Heart left ventricle (tissue), 13 donors: ENCODE measurements around the gene ACE.

Experiments used
- POLR2A ChIP-seq, 2 donors: fragments of 450-650 bp; IDR thresholded peaks; one replicate each; pipeline ENCODE4 v1.6.1; 2017; ENCODE audit warnings: antibody characterized with exemption in 2 of 2, mild to moderate bottlenecking in 2 of 2, moderate library complexity in 2 of 2
- TF ChIP-seq, protein P1 (sequence below), 12 donors: fragments of 200-600 bp; sonication (generic) in 4 of 12; IDR thresholded peaks; one replicate each; pipeline versions ENCODE4 v1.5.0 to v1.8.0; 2018 to 2022; ENCODE audit warnings: antibody characterized with exemption in 12 of 12, mild to moderate bottlenecking in 5 of 12
- donor health status: ischemic (EF 13 %, LVEDD 7.1; RV severe dilation, severe dysfunction).
- donor health status: DM: no; HTN: yes; CAD: no.
- donor health status: DM: no; HTN: no; CAD: no.
- donor health status: ischemic (EF 25% LVEDD 6.9; RV normal size, moderate dysfunction).
- donor health status: ischemic (EF 25% LVEDD 5.7; RV mildly dilated, moderate dysfunction).
- donor health status: ischemic (EF 35%, LVEDD 5.7; RV mildly dilated, moderate dysfunction).
- donor health status: nonischemic (EF 11% LVEDD 7.7; RV severe dilation, severe dysfunction).
- donor health status: DM: yes; HTN: yes; CAD: no.
- donor health status: PGD.
- donor health status: ischemic (EF 29% LVEDD 5.4; RV normal size, mild dysfunction).
- donor health status: nonischemic (EF 23%, LVEDD 6.1; RV moderate dilation, normal function).

DNA sequence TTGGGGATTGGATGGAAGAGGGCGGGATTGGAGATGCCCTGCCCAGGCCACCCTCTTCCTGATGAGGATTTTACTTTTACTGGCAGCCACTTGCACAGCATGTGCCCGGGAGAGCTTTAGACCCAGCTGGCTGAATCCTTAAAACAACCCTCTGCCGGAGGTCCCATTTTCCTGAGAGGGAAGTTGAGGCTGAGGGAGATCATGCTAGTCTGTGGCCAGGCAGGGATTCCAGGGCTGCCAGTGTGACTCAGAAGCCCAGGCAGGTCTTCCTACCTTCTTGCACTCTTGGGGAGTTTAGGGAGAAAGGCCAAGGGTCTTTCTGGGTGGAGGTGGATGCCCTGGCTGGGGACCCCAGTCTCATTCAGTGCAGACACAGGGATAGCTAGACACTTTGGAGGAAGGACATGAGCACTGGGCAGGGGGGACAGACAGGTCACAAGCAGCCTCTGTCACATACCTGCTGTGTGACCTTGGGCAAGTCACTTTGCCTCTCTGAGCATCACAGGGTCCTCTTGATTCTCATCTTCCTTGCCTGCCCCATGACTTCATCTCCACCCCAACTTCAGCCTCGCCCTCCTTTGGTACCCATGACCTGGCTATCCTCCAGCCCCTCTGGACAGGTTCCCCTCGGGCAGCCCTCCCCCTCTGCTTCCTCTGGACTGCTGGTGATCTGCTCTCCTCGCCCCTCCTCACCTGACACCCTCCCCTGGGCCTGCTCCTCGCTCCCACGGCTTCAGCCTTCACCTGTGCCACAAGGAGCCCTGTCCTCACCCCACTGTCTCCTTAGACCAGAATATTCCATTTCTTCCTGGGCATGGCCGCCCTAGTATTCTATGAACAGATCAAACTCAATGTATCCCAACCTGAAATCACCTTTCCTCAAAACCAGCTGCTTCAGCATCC lies 62.1 kb downstream of the ACE start:
- no peak for TF ChIP-seq POLR2A (IDR thresholded peaks at IDR 0.05)
- TF ChIP-seq, protein P1, sequence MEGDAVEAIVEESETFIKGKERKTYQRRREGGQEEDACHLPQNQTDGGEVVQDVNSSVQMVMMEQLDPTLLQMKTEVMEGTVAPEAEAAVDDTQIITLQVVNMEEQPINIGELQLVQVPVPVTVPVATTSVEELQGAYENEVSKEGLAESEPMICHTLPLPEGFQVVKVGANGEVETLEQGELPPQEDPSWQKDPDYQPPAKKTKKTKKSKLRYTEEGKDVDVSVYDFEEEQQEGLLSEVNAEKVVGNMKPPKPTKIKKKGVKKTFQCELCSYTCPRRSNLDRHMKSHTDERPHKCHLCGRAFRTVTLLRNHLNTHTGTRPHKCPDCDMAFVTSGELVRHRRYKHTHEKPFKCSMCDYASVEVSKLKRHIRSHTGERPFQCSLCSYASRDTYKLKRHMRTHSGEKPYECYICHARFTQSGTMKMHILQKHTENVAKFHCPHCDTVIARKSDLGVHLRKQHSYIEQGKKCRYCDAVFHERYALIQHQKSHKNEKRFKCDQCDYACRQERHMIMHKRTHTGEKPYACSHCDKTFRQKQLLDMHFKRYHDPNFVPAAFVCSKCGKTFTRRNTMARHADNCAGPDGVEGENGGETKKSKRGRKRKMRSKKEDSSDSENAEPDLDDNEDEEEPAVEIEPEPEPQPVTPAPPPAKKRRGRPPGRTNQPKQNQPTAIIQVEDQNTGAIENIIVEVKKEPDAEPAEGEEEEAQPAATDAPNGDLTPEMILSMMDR (IDR thresholded peaks at IDR 0.05) = no peak
